Measurements from ENCODE around the gene MUTYH. TPM values are rescaled to one million over a fixed set of nuclear protein-coding genes. Genes with fewer than 3 reads are reported as not detected.

Gene MUTYH
- total RNA-seq, 5 donors from 2014 or later (not counting 1 experiment from before 2014, with no cell fraction given), result 60.2 to 71.0 (median 68.4) TPM

- no peaks in the 10 kb centered on the region for H3K27me3 Mint-ChIP-seq
- ATAC-seq (replicated peaks in 1 of 4), result no peak
- Histone ChIP-seq H3K27ac (ENCODE audit: low read length) (no peak overlapping the region), H3K4me3 (ENCODE audit: control insufficient read depth in 1 of 2, extremely low read depth in 1 of 2, low read length in 1 of 2) (no peak overlapping the region), H3K36me3 (ENCODE audit: control insufficient read depth in 2 of 2, extremely low read depth in 1 of 2, insufficient read depth in 1 of 2, low read length in 1 of 2) (peaks cover 13 to 36% of the 10 kb centered on the region in 2 donors), H3K4me1 (ENCODE audit: control insufficient read depth in 1 of 2, extremely low read depth in 1 of 2, insufficient read depth in 2 of 2, low read length in 2 of 2) (peaks cover 0 to 23% of the 10 kb centered on the region in 2 experiments), H3K27me3 (replicated peaks in 1 of 2; ENCODE audit: control insufficient read depth in 2 of 2, extremely low read depth in 1 of 2, insufficient read depth in 2 of 2, low read length in 1 of 2) (peaks cover 0 to 8% of the 10 kb centered on the region in 2 experiments), H3K9me3 (no peaks in the 10 kb centered on the region)
- H3K36me3 Mint-ChIP-seq, result peaks cover 22% of the 10 kb centered on the region
- no peak for DNase-seq
- WGBS (ENCODE audit: insufficient coverage), result no CpG with 5 or more reads among the region's 5 CpGs
- H3K27ac Mint-ChIP-seq, result no peak overlapping the region
- CTCF ChIA-PET, result no interaction called here
- H3K9me3 Mint-ChIP-seq, result no peaks in the 10 kb centered on the region
- POLR2A ChIA-PET, result no interaction called here
- H3K4me3 Mint-ChIP-seq, result peak overlapping the region in 2 of 3 donors; percentile 14 to 29
- peaks cover 6 to 12% (median 12%) of the 10 kb centered on the region in 3 donors for H3K4me1 Mint-ChIP-seq
These were observed 11.6 kb downstream of the MUTYH start for GRCh38 chr1:45328680-45329079.

GRCh38 chr1:45327644-45328515 is 12.4 kb downstream of the MUTYH start:
- Mint-ChIP-seq H3K9me3 (no peaks in the 10 kb centered on the region), H3K4me1 (peaks cover 6 to 12% (median 12%) of the 10 kb centered on the region in 3 donors), H3K27ac (peak overlapping the region in 1 of 2 donors; percentile 22), H3K4me3 (peak overlapping the region; percentile 62 to 80 (median 79)), H3K36me3 (peaks cover 14% of the 10 kb centered on the region), H3K27me3 (no peaks in the 10 kb centered on the region)
- WGBS (ENCODE audit: insufficient coverage), result 68% methylated on average over 18 of the region's 19 CpGs
- ChIA-PET CTCF (interaction anchor here in 1 of 2 donors (1.7 kb wide), 1 partner anchor 24 kb away, joined by 8 read pairs; no protein-coding TSS in a partner anchor), POLR2A (interaction anchor here (1.0 to 2.3 kb wide), 2 partner anchors 12 kb away, joined by 3 to 8 read pairs; partner anchors contain the start of genes MUTYH (in 2 of the 2) and TOE1 (in 2 of the 2))
- Histone ChIP-seq H3K9me3 (no peaks in the 10 kb centered on the region), H3K27me3 (replicated peaks in 1 of 2; ENCODE audit: control insufficient read depth in 2 of 2, extremely low read depth in 1 of 2, insufficient read depth in 2 of 2, low read length in 1 of 2) (peaks cover 0 to 8% of the 10 kb centered on the region in 2 experiments), H3K4me1 (ENCODE audit: control insufficient read depth in 1 of 2, extremely low read depth in 1 of 2, insufficient read depth in 2 of 2, low read length in 2 of 2) (peaks cover 0 to 23% of the 10 kb centered on the region in 2 experiments), H3K36me3 (ENCODE audit: control insufficient read depth in 2 of 2, extremely low read depth in 1 of 2, insufficient read depth in 1 of 2, low read length in 1 of 2) (peaks cover 6 to 29% of the 10 kb centered on the region in 2 donors), H3K27ac (ENCODE audit: low read length) (no peak overlapping the region), H3K4me3 (ENCODE audit: control insufficient read depth in 1 of 2, extremely low read depth in 1 of 2, low read length in 1 of 2) (peak overlapping the region; percentile 53 to 73)
- DNase-seq, result no peak
- peak in 1 of 4 experiments; percentile 7 for ATAC-seq (replicated peaks in 1 of 4)

GRCh38 chr1:45326627-45327623 is 13.3 kb downstream of the MUTYH start, which contains the start of gene HPDL:
TSS of gene HPDL (plus strand) at chr1:45326895. CDS start at chr1:45327149, 254 bp downstream.
- Mint-ChIP-seq H3K4me3 (peak within 1 kb of the TSS; percentile 78 to 80 (median 79)), H3K36me3 (peaks cover 6% of the 10 kb centered on the region), H3K9me3 (no peaks in the 10 kb centered on the region), H3K4me1 (peaks cover 6 to 12% (median 12%) of the 10 kb centered on the region in 3 donors), H3K27ac (peak within 1 kb of the TSS in 1 of 2 donors; percentile 22), H3K27me3 (no peaks in the 10 kb centered on the region)
- H3K4me1 ChIP-seq (ENCODE audit: control insufficient read depth in 1 of 2, extremely low read depth in 1 of 2, insufficient read depth in 2 of 2, low read length in 2 of 2), result peaks cover 0 to 23% of the 10 kb centered on the region in 2 experiments
- no peak within 1 kb of the TSS for H3K27ac ChIP-seq (ENCODE audit: low read length)
- POLR2A ChIA-PET, result interaction anchor here (1.0 to 2.3 kb wide), 2 partner anchors 12 to 13 kb away, joined by 3 to 8 read pairs; partner anchors contain the start of genes MUTYH (in 2 of the 2) and TOE1 (in 2 of the 2)
- peaks cover 0 to 8% of the 10 kb centered on the region in 2 experiments for H3K27me3 ChIP-seq (replicated peaks in 1 of 2; ENCODE audit: control insufficient read depth in 2 of 2, extremely low read depth in 1 of 2, insufficient read depth in 2 of 2, low read length in 1 of 2)
- no peaks in the 10 kb centered on the region for H3K9me3 ChIP-seq
- H3K4me3 ChIP-seq (ENCODE audit: control insufficient read depth in 1 of 2, extremely low read depth in 1 of 2, low read length in 1 of 2), result peak within 1 kb of the TSS; percentile 53 to 73
- peaks cover 6 to 19% of the 10 kb centered on the region in 2 donors for H3K36me3 ChIP-seq (ENCODE audit: control insufficient read depth in 2 of 2, extremely low read depth in 1 of 2, insufficient read depth in 1 of 2, low read length in 1 of 2)
- DNase-seq, result peak in 30 of 35 experiments; percentile 11 to 65 (median 37)
- WGBS (ENCODE audit: insufficient coverage), result 14% methylated on average over 96 of the region's 96 CpGs
- ATAC-seq (replicated peaks in 1 of 4), result peak; percentile 79 to 85 (median 84)
- CTCF ChIA-PET, result interaction anchor here in 1 of 2 donors (0.5 to 1.7 kb wide), 2 partner anchors 23 to 350 kb away, joined by 3 to 8 read pairs; no protein-coding TSS in a partner anchor

DNA sequence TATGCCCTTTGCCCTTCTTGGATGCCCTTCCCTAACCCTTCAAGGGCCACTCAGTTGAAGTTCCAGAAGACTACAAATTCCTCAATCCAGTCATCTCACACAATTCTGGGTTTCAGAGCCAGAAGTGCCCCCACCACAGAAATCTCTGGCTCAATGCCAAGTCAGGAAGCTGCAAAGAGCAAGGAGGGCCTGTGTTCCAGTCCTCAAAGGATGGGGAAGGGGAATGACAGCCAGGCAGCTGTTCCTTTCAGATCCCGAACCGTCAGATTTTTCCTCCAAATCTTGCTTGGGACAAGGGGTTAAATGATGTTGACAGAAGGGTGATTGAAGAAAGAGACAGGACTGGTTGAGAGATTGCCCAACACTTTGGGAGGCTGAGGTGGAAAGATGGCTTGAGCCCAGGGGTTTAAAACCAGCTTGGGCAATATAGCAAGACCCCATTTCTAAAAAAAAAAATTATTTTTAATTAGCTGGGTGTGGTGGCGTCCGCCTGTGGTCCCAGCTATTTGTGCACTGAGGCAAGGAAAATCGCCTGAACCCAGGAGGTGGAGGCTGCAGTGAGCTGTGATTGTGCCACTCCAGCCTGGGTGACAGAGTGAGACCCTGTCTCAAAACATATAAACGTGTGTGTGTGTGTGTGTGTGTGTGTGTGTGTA is 14.3 kb downstream of the MUTYH start:
- peaks cover 6 to 12% (median 12%) of the 10 kb centered on the region in 3 donors for H3K4me1 Mint-ChIP-seq
- 79% methylated on average over 2 of the region's 6 CpGs for WGBS (ENCODE audit: insufficient coverage)
- peak overlapping the region; percentile 78 to 80 (median 79) for H3K4me3 Mint-ChIP-seq
- Histone ChIP-seq H3K36me3 (ENCODE audit: control insufficient read depth in 2 of 2, extremely low read depth in 1 of 2, insufficient read depth in 1 of 2, low read length in 1 of 2) (peaks cover 6 to 11% of the 10 kb centered on the region in 2 donors), H3K4me3 (ENCODE audit: control insufficient read depth in 1 of 2, extremely low read depth in 1 of 2, low read length in 1 of 2) (peak overlapping the region in 1 of 2 donors; percentile 73), H3K9me3 (no peaks in the 10 kb centered on the region), H3K27ac (ENCODE audit: low read length) (no peak overlapping the region), H3K4me1 (ENCODE audit: control insufficient read depth in 1 of 2, extremely low read depth in 1 of 2, insufficient read depth in 2 of 2, low read length in 2 of 2) (peaks cover 0 to 23% of the 10 kb centered on the region in 2 experiments), H3K27me3 (replicated peaks in 1 of 2; ENCODE audit: control insufficient read depth in 2 of 2, extremely low read depth in 1 of 2, insufficient read depth in 2 of 2, low read length in 1 of 2) (peaks cover 0 to 8% of the 10 kb centered on the region in 2 experiments)
- no peaks in the 10 kb centered on the region for H3K27me3 Mint-ChIP-seq
- H3K27ac Mint-ChIP-seq, result no peak overlapping the region
- ChIA-PET POLR2A (interaction anchor here (0.7 to 2.3 kb wide), 2 partner anchors 13 to 15 kb away, joined by 6 to 8 read pairs; partner anchors contain the start of genes MUTYH (in 1 of the 2) and TOE1 (in 1 of the 2)), CTCF (interaction anchor here in 1 of 2 donors (0.5 to 1.7 kb wide), 3 partner anchors 22 to 349 kb away, joined by 3 to 8 read pairs (median 3); no protein-coding TSS in a partner anchor)
- H3K36me3 Mint-ChIP-seq, result peaks cover 6% of the 10 kb centered on the region
- ATAC-seq (replicated peaks in 1 of 4) (peak in 1 of 4 experiments; percentile 4), DNase-seq (no peak)
- H3K9me3 Mint-ChIP-seq, result no peaks in the 10 kb centered on the region

DNA sequence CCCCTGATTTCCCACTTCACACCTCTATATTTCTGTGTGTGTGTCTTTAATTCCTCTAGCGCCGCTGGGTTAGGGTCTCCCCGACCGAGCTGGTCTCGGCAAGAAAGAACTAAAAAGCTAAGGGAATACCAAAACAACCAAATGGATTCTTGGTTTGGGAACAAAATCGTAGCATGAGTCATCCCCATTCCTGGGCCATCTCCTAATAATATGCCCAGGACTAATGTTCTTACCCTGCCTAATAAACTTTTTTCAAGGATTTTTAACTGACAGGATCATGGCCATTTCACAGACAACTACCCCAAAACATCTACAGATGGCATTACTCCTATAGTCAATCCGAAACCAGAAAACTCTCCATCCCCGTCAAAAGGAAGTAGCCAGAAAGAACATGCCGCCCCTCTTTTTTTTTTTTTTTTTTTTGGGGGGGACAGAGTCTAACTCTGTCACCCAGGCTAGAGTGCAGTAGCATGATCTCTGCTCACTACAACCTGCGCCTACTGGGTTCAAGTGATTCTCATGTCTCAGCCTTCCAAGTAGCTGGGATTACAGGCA is 17.7 kb downstream of the MUTYH start:
- POLR2A ChIA-PET, result interaction anchor here in 1 of 2 donors (0.7 kb wide), 1 partner anchor 221 kb away, joined by 5 read pairs; no protein-coding TSS in a partner anchor
- 87% methylated on average over 7 of the region's 10 CpGs for WGBS (ENCODE audit: insufficient coverage)
- Mint-ChIP-seq H3K9me3 (no peaks in the 10 kb centered on the region), H3K27ac (no peak overlapping the region), H3K4me1 (peaks cover 0 to 4% (median 2%) of the 10 kb centered on the region in 3 donors), H3K27me3 (no peaks in the 10 kb centered on the region), H3K4me3 (no peak overlapping the region), H3K36me3 (no peaks in the 10 kb centered on the region)
- no peaks in the 10 kb centered on the region for H3K36me3 ChIP-seq (ENCODE audit: control insufficient read depth in 2 of 2, extremely low read depth in 1 of 2, insufficient read depth in 1 of 2, low read length in 1 of 2)
- H3K27me3 ChIP-seq (replicated peaks in 1 of 2; ENCODE audit: control insufficient read depth in 2 of 2, extremely low read depth in 1 of 2, insufficient read depth in 2 of 2, low read length in 1 of 2), result peaks cover 0 to 3% of the 10 kb centered on the region in 2 experiments
- no peak for ATAC-seq (replicated peaks in 1 of 4)
- CTCF ChIA-PET, result no interaction called here
- no peak overlapping the region for H3K4me3 ChIP-seq (ENCODE audit: control insufficient read depth in 1 of 2, extremely low read depth in 1 of 2, low read length in 1 of 2)
- peaks cover 0 to 17% of the 10 kb centered on the region in 2 experiments for H3K4me1 ChIP-seq (ENCODE audit: control insufficient read depth in 1 of 2, extremely low read depth in 1 of 2, insufficient read depth in 2 of 2, low read length in 2 of 2)
- no peak overlapping the region for H3K27ac ChIP-seq (ENCODE audit: low read length)
- DNase-seq, result no peak
- no peaks in the 10 kb centered on the region for H3K9me3 ChIP-seq
